Neural cell (in vitro differentiated cells): Measurements from ENCODE around the gene UGGT2. TPM values are rescaled to one million over a fixed set of nuclear protein-coding genes. Genes with fewer than 3 reads are reported as not detected.
"Not testable (repeated sequence)": the region's sequence is repeated elsewhere in the genome, so short reads cannot be mapped to it uniquely, and the experiment has no call there.

Experiments
- H2AFZ ChIP-seq: fragments of 200-600, 300-800 bp; sonication (generic), shearing (Covaris generic); 2 replicates; pipeline ENCODE4 v1.6.0; 2014; ENCODE audit warnings: low read depth, mild to moderate bottlenecking, antibody characterized with exemption, low read length, moderate library complexity
- H3F3A ChIP-seq: fragments of 200-600 bp; shearing (Covaris generic); 2 replicates; pipeline ENCODE4 v1.6.1; 2016; ENCODE audit warnings: mild to moderate bottlenecking, moderate library complexity, mixed read lengths, antibody characterized with exemption, low read length; ENCODE audit not compliant: insufficient read depth, poor library complexity, severe bottlenecking
- H3K27ac ChIP-seq: fragments of 200-600, 300-800 bp; sonication (generic), shearing (Covaris generic); 2 replicates; pipeline ENCODE4 v1.5.1; 2014; ENCODE audit warnings: mild to moderate bottlenecking, low read length, moderate library complexity
- H3K27me3 ChIP-seq: fragments of 300-800, 200-600 bp; sonication (generic), shearing (Covaris generic); 2 replicates; pipeline ENCODE4 v1.6.0; 2014; ENCODE audit warnings: mild to moderate bottlenecking, low read depth, low read length, moderate library complexity; ENCODE audit not compliant: insufficient read depth
- H3K36me3 ChIP-seq: fragments of 300-800, 200-600 bp; sonication (generic), shearing (Covaris generic); 2 replicates; pipeline ENCODE4 v1.5.1; 2014; ENCODE audit warnings: mild to moderate bottlenecking, antibody characterized with exemption, low read length, moderate library complexity; ENCODE audit not compliant: insufficient read depth
- H3K4me2 ChIP-seq: fragments of 300-800, 200-600 bp; sonication (generic), shearing (Covaris generic); 2 replicates; pipeline ENCODE4 v1.6.0; 2014; ENCODE audit warnings: mild to moderate bottlenecking, low read length
- H3K4me3 ChIP-seq: fragments of 300-800, 200-600 bp; sonication (generic), shearing (Covaris generic); 2 replicates; pipeline ENCODE4 v1.5.1; 2014; ENCODE audit warnings: mild to moderate bottlenecking, low read length, moderate library complexity
- H3K79me2 ChIP-seq: fragments of 200-600 bp; shearing (Covaris generic); replicated peaks from 2 replicates; pipeline ENCODE4 v1.6.0; 2014; ENCODE audit warnings: mild to moderate bottlenecking, low read length, moderate library complexity; ENCODE audit not compliant: insufficient read depth
- H3K9ac ChIP-seq: fragments of 300-800, 200-600 bp; sonication (generic), shearing (Covaris generic); 2 replicates; pipeline ENCODE4 v1.6.1; 2016; ENCODE audit warnings: mild to moderate bottlenecking, low read length, mixed read lengths
- H3K9me2 ChIP-seq: fragments of 200-600 bp; shearing (Covaris generic); 2 replicates; pipeline ENCODE4 v1.6.1; 2016; ENCODE audit warnings: mild to moderate bottlenecking, low read length, mixed read lengths; ENCODE audit not compliant: insufficient read depth
- H3K9me3 ChIP-seq: fragments of 200-600, 300-800 bp; sonication (generic), shearing (Covaris generic); 2 replicates; pipeline ENCODE4 v1.6.1; 2016; ENCODE audit warnings: mild to moderate bottlenecking, mixed run types, low read length, moderate library complexity, mixed read lengths
- H4K20me1 ChIP-seq: fragments of 200-600 bp; shearing (Covaris generic); 2 replicates; pipeline ENCODE4 v1.6.1; 2016; ENCODE audit warnings: mild to moderate bottlenecking, mixed run types; ENCODE audit not compliant: insufficient read depth
- EP300 ChIP-seq: fragments of 450-650 bp; conservative IDR thresholded peaks from 2 replicates; pipeline ENCODE4 v1.6.1; 2014; ENCODE audit warnings: antibody characterized with exemption, mild to moderate bottlenecking, moderate library complexity; ENCODE audit not compliant: poor library complexity, severe bottlenecking
- EZH2 ChIP-seq: fragments of 200-600, 300-800 bp; shearing (Covaris generic), sonication (generic); IDR thresholded peaks from 2 replicates; pipeline ENCODE4 v1.6.1; 2014; ENCODE audit warnings: antibody characterized with exemption, low read length, borderline replicate concordance, mild to moderate bottlenecking; ENCODE audit not compliant: insufficient read depth, poor library complexity, severe bottlenecking
- MXI1 ChIP-seq: fragments of 450-650 bp; conservative IDR thresholded peaks from 2 replicates; pipeline ENCODE4 v1.6.1; 2014; ENCODE audit warnings: antibody characterized with exemption, mild to moderate bottlenecking; ENCODE audit not compliant: poor library complexity, severe bottlenecking
- POLR2AphosphoS5 ChIP-seq: IDR thresholded peaks from 2 replicates; pipeline ENCODE4 v1.6.1; 2012
- RAD21 ChIP-seq: fragments of 450-650 bp; conservative IDR thresholded peaks from 2 replicates; pipeline ENCODE4 v1.6.1; 2014; ENCODE audit warnings: antibody characterized with exemption, mild to moderate bottlenecking, moderate library complexity
- REST ChIP-seq: IDR thresholded peaks from 2 replicates; pipeline ENCODE4 v1.6.1; 2012; ENCODE audit warnings: borderline replicate concordance
- SMC3 ChIP-seq: fragments of 450-650 bp; conservative IDR thresholded peaks from 2 replicates; pipeline ENCODE4 v1.6.1; 2014; ENCODE audit warnings: antibody characterized with exemption, mild to moderate bottlenecking, moderate library complexity; ENCODE audit not compliant: poor library complexity
- TAF1 ChIP-seq: IDR thresholded peaks from 2 replicates; pipeline ENCODE4 v1.6.1; 2012; ENCODE audit warnings: low read depth
- polyA plus RNA-seq: library from polyadenylated mRNA; depleted of rRNA; stranded (reverse); fragments of >200 nt; gene quantifications from 2 replicates; pipeline ENCODE4 v1.2.3, GENCODE V29; 2014
- TF ChIP-seq, protein P1 (sequence below): fragments of 450-650 bp; IDR thresholded peaks from 2 replicates; pipeline ENCODE4 v1.5.1; 2014; ENCODE audit warnings: antibody characterized with exemption, mild to moderate bottlenecking, moderate library complexity; ENCODE audit not compliant: poor library complexity, severe bottlenecking

UGGT2 gene
- polyA plus RNA-seq, 1 donor from 2014 or later: 35.3 TPM

DNA sequence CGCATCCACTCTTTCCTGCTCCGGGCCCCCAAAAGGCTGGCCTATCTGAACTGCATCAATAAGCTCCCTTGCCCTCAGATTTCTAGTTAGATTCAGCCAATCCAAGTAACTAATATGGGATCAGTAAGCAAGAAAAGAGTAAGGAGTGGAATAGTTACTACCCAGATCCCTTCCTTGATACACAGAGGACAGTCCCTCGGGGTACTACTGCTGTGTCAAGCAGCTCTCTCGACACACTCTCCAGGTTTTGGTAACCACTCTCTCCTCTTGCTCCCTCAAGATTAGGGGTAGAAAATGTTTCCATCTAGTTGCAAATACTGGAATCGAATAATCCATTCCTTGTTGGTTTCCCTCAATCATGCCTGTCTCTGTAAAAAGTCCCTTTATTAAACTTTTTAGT lies 65.4 kb downstream of the UGGT2 start:
- H3K9me2 ChIP-seq: no peaks in the 10 kb centered on the region
- H4K20me1 ChIP-seq: no peaks in the 10 kb centered on the region
- H3F3A ChIP-seq: no peaks in the 10 kb centered on the region
- no peak overlapping the region for H3K4me3 ChIP-seq
- H3K9ac ChIP-seq: no peak overlapping the region
- no peak overlapping the region for H3K27ac ChIP-seq
- TF ChIP-seq EP300 (no peak), SMC3 (no peak)
- H3K27me3 ChIP-seq: no peaks in the 10 kb centered on the region
- no peaks in the 10 kb centered on the region for H3K79me2 ChIP-seq
- no peak overlapping the region for H2AFZ ChIP-seq
- H3K4me2 ChIP-seq: no peak overlapping the region
- no peaks in the 10 kb centered on the region for H3K36me3 ChIP-seq
- H3K9me3 ChIP-seq: no peaks in the 10 kb centered on the region

- Histone ChIP-seq H2AFZ (no peak overlapping the region), H3K9me3 (no peaks in the 10 kb centered on the region), H4K20me1 (no peaks in the 10 kb centered on the region), H3K9ac (no peak overlapping the region), H3K9me2 (no peaks in the 10 kb centered on the region), H3K27ac (no peak overlapping the region), H3K79me2 (no peaks in the 10 kb centered on the region), H3F3A (no peaks in the 10 kb centered on the region), H3K4me2 (no peak overlapping the region), H3K36me3 (no peaks in the 10 kb centered on the region), H3K4me3 (no peak overlapping the region), H3K27me3 (no peaks in the 10 kb centered on the region)
- TF ChIP-seq SMC3: no peak
- TF ChIP-seq, protein P1, sequence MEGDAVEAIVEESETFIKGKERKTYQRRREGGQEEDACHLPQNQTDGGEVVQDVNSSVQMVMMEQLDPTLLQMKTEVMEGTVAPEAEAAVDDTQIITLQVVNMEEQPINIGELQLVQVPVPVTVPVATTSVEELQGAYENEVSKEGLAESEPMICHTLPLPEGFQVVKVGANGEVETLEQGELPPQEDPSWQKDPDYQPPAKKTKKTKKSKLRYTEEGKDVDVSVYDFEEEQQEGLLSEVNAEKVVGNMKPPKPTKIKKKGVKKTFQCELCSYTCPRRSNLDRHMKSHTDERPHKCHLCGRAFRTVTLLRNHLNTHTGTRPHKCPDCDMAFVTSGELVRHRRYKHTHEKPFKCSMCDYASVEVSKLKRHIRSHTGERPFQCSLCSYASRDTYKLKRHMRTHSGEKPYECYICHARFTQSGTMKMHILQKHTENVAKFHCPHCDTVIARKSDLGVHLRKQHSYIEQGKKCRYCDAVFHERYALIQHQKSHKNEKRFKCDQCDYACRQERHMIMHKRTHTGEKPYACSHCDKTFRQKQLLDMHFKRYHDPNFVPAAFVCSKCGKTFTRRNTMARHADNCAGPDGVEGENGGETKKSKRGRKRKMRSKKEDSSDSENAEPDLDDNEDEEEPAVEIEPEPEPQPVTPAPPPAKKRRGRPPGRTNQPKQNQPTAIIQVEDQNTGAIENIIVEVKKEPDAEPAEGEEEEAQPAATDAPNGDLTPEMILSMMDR: no peak
- no peak for TF ChIP-seq EZH2
- no peak for TF ChIP-seq POLR2AphosphoS5
- no peak for TF ChIP-seq EP300
- no peak for TF ChIP-seq TAF1
- TF ChIP-seq MXI1: no peak
- no peak for TF ChIP-seq REST
- no peak for TF ChIP-seq RAD21
Measured at GRCh38 chr13:95982144-95982543, 71.1 kb downstream of the UGGT2 start.

GRCh38 chr13:95972651-95973050 lies 80.5 kb downstream of the UGGT2 start:
- H3K9ac ChIP-seq, H3K9me2 ChIP-seq, H3K27ac ChIP-seq, H4K20me1 ChIP-seq, H3F3A ChIP-seq, H3K79me2 ChIP-seq, H3K4me3 ChIP-seq, H3K4me2 ChIP-seq, H2AFZ ChIP-seq, H3K36me3 ChIP-seq, H3K9me3 ChIP-seq, H3K27me3 ChIP-seq: not testable (repeated sequence)
